Measurements from ENCODE around the gene LDLRAD2. TPM values are rescaled to one million over a fixed set of nuclear protein-coding genes. Genes with fewer than 3 reads are reported as not detected.

The LDLRAD2 gene
- total RNA-seq, 4 donors from 2014 or later: 0.38 to 3.3 (median 0.80) TPM; not detected in 1

DNA sequence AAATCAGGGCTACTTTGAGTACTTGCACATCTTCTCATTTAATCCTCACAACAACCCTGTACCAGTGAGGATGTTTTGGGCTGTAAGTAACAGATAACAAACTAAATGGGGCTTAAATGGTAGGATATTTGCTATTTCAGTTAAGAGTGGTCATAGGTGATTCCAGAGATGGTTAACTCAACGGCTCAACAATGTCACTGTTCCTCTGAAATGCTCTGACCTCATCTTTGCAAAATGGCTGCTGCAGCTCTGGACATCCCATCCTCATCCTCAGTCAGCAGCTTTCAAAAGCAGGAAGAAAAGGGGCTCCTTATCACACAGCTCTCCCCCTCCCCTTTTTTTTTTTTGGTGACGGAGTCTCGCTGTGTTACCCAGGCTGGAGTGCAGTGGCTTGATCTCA, 1.5 kb downstream of the LDLRAD2 start:
- H3K36me3 ChIP-seq: no peaks in the 10 kb centered on the region
- H3K4me3 ChIP-seq: no peak overlapping the region
- no peaks in the 10 kb centered on the region for H3K27me3 ChIP-seq
- no peak for TF ChIP-seq CTCF (IDR thresholded peaks at IDR 0.05)
- no peak for TF ChIP-seq POLR2A (IDR thresholded peaks at IDR 0.05)
- peaks cover 0 to 10% (median 2%) of the 10 kb centered on the region in 4 donors for H3K4me1 ChIP-seq
- DNase-seq: no peak
- no peaks in the 10 kb centered on the region for H3K9me3 ChIP-seq
- H3K27ac ChIP-seq: no peak overlapping the region

DNA sequence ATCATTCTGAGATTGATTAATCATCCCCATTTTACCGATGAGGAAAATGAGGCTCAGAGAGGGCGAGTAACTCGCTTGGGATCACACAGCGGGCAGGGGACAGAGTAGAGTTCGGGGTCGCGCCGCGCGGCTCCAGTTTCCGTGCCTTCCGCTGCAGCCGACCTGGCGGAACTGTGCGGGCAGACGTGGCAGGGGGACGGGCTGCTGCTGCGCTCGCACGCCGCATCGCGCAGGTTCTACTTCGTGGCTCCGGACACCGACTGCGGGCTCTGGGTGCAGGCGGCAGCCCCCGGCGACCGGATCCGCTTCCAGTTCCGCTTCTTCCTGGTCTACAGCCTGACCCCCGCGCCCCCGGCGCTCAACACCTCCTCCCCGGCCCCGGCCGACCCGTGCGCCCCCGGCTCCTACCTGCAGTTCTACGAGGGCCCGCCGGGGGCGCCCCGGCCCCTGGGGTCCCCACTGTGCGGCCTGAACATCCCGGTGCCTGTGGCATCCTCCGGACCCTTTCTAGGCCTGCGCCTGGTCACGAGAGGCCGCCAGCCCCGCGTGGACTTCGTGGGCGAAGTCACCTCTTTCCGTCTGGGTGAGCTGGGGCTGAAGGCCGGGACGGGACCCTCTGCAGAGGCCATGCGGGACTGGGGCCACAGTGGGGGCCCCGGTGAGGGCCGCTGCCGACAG, 2.3 kb downstream of the LDLRAD2 start:
- H3K4me3 ChIP-seq: peak overlapping the region; percentile 35 to 53 (median 40)
- peak in 2 of 3 donors; percentile 36 to 59 for DNase-seq
- H3K27ac ChIP-seq: peak overlapping the region in 2 of 4 donors; percentile 38 to 57
- H3K36me3 ChIP-seq: no peaks in the 10 kb centered on the region
- TF ChIP-seq CTCF (IDR thresholded peaks at IDR 0.05): peak; percentile 32 to 73 (median 44)
- no peak for TF ChIP-seq POLR2A (IDR thresholded peaks at IDR 0.05)
- no peaks in the 10 kb centered on the region for H3K27me3 ChIP-seq
- H3K9me3 ChIP-seq: no peaks in the 10 kb centered on the region
- peaks cover 0 to 13% (median 2%) of the 10 kb centered on the region in 4 donors for H3K4me1 ChIP-seq

- DNase-seq: no peak
- TF ChIP-seq CTCF (IDR thresholded peaks at IDR 0.05): no peak
- TF ChIP-seq POLR2A (IDR thresholded peaks at IDR 0.05): no peak
- Histone ChIP-seq H3K27me3 (no peaks in the 10 kb centered on the region), H3K4me3 (peak overlapping the region in 2 of 4 donors; percentile 35 to 40), H3K36me3 (no peaks in the 10 kb centered on the region), H3K27ac (peak overlapping the region in 2 of 4 donors; percentile 38 to 57), H3K9me3 (no peaks in the 10 kb centered on the region), H3K4me1 (peaks cover 0 to 13% (median 2%) of the 10 kb centered on the region in 4 donors)
These were observed 3.0 kb downstream of the LDLRAD2 start for GRCh38 chr1:21814981-21815582.

DNA sequence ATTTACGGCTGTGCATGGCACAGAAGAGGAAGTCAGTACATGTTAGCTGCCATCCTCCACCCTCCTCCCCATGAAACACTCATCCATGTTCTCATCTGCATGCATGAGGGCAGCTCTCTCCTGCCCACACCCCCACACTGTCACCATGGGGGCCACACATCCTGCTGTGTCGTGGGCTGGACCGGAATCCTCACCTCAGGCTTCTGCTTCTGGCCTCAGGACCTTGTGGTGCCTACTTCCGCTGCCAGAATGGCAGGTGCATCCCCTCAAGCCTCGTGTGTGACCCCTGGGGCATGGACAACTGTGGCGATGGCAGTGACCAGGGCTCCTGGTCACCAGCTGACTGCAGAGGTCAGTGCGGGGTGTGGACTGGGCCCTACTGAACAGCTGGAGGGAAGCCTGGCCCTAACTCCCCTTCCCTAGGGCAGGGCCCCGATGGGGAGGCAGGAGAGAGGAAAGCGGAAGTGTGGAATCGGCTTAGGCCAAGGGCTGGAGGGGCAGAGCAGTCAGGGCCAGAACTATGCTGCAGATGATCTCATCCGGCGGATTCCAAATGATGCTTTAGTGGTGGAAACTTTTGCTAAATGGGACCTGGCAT, 3.8 kb downstream of the LDLRAD2 start:
- Histone ChIP-seq H3K27me3 (no peaks in the 10 kb centered on the region), H3K4me3 (no peak overlapping the region), H3K4me1 (peaks cover 0 to 13% (median 2%) of the 10 kb centered on the region in 4 donors), H3K36me3 (no peaks in the 10 kb centered on the region), H3K9me3 (no peaks in the 10 kb centered on the region), H3K27ac (peak overlapping the region in 2 of 4 donors; percentile 9 to 57)
- no peak for TF ChIP-seq CTCF (IDR thresholded peaks at IDR 0.05)
- DNase-seq: peak in 2 of 3 donors; percentile 49 to 58

GRCh38 chr1:21816602-21817302, 4.7 kb downstream of the LDLRAD2 start:
- Histone ChIP-seq H3K27ac (no peak overlapping the region), H3K36me3 (no peaks in the 10 kb centered on the region), H3K4me3 (no peak overlapping the region), H3K27me3 (no peaks in the 10 kb centered on the region), H3K4me1 (peaks cover 0 to 13% (median 2%) of the 10 kb centered on the region in 4 donors), H3K9me3 (no peaks in the 10 kb centered on the region)
- peak in 1 of 3 donors; percentile 60 for DNase-seq
- no peak for TF ChIP-seq POLR2A (IDR thresholded peaks at IDR 0.05)
- TF ChIP-seq CTCF (IDR thresholded peaks at IDR 0.05): no peak

Measured in Peyer's patch (tissue), 4 donors.